Right atrium auricular region (tissue), 2 donors: ENCODE results near the gene SCN8A. TPM values are rescaled to one million over a fixed set of nuclear protein-coding genes. Genes with fewer than 3 reads are reported as not detected.

Source experiments
- DNase-seq: peaks from one replicate; pipeline ENCODE4 v3.0.0-alpha.2; 2019; ENCODE audit warnings: low spot score
- H3K27ac ChIP-seq, 2 donors: fragments of 200-600 bp; sonication (generic); 1 replicate in 1 of 2; 2 replicates in 1 of 2; pipeline ENCODE4 v1.5.1; 2016 to 2019
- H3K27me3 ChIP-seq, 2 donors: fragments of 200-600 bp; sonication (generic); one replicate each; pipeline versions ENCODE4 v1.5.1 to v1.6.0; 2017 to 2019
- H3K36me3 ChIP-seq: fragments of 200-600 bp; sonication (generic); one replicate; pipeline ENCODE4 v1.5.1; 2016
- H3K4me1 ChIP-seq, 2 donors: fragments of 200-600 bp; sonication (generic); one replicate each; pipeline versions ENCODE4 v1.5.1 to v1.6.0; 2017 to 2019
- H3K4me3 ChIP-seq, 2 donors: fragments of 200-600 bp; sonication (generic); 1 replicate in 1 of 2; 2 replicates in 1 of 2; pipeline ENCODE4 v1.5.1; 2017 to 2019; ENCODE audit warnings: mild to moderate bottlenecking in 1 of 2, moderate library complexity in 1 of 2
- H3K9me3 ChIP-seq, 2 donors: fragments of 200-600 bp; sonication (generic); one replicate each; pipeline ENCODE4 v1.5.1; 2019
- CTCF ChIP-seq, 2 donors: fragments of 200-600 bp; sonication (generic); IDR thresholded peaks; one replicate each; pipeline ENCODE4 v1.5.1; 2019; ENCODE audit warnings: antibody characterized with exemption in 2 of 2
- total RNA-seq, 2 donors: library from RNA; depleted of rRNA; stranded (reverse); fragments of >200 nt; gene quantifications; one replicate each; pipeline ENCODE4 v1.1.0, GENCODE V29; 2016

The SCN8A gene
- total RNA-seq, 2 donors from 2014 or later = 0.19 to 0.24 TPM

GRCh38 chr12:51706206-51706605, 115.2 kb downstream of the SCN8A start:
- no peak for DNase-seq
- Histone ChIP-seq H3K36me3 (no peaks in the 10 kb centered on the region), H3K27me3 (no peaks in the 10 kb centered on the region), H3K27ac (no peak overlapping the region), H3K4me3 (no peak overlapping the region), H3K4me1 (no peaks in the 10 kb centered on the region), H3K9me3 (no peaks in the 10 kb centered on the region)
- TF ChIP-seq CTCF (IDR thresholded peaks at IDR 0.05) = no peak

GRCh38 chr12:51714666-51715065, 123.6 kb downstream of the SCN8A start:
- Histone ChIP-seq H3K9me3 (no peaks in the 10 kb centered on the region), H3K36me3 (no peaks in the 10 kb centered on the region), H3K27ac (no peak overlapping the region), H3K27me3 (no peaks in the 10 kb centered on the region), H3K4me3 (no peak overlapping the region), H3K4me1 (no peaks in the 10 kb centered on the region)
- no peak for TF ChIP-seq CTCF (IDR thresholded peaks at IDR 0.05)
- DNase-seq = no peak

- Histone ChIP-seq H3K4me3 (no peak overlapping the region), H3K9me3 (no peaks in the 10 kb centered on the region), H3K27ac (no peak overlapping the region), H3K36me3 (no peaks in the 10 kb centered on the region), H3K27me3 (no peaks in the 10 kb centered on the region), H3K4me1 (peaks cover 0 to 9% of the 10 kb centered on the region in 2 donors)
- no peak for TF ChIP-seq CTCF (IDR thresholded peaks at IDR 0.05)
- DNase-seq = no peak
Measured at GRCh38 chr12:51717326-51717925, 126.4 kb downstream of the SCN8A start.

GRCh38 chr12:51721282-51721940, 130.4 kb downstream of the SCN8A start:
- Histone ChIP-seq H3K27me3 (peaks cover 0 to 5% of the 10 kb centered on the region in 2 donors), H3K36me3 (no peaks in the 10 kb centered on the region), H3K4me1 (peaks cover 0 to 9% of the 10 kb centered on the region in 2 donors), H3K4me3 (peak overlapping the region in 1 of 2 donors; percentile 24), H3K27ac (no peak overlapping the region), H3K9me3 (no peaks in the 10 kb centered on the region)
- peak in 1 of 2 donors; percentile 20 for TF ChIP-seq CTCF (IDR thresholded peaks at IDR 0.05)
- no peak for DNase-seq

- no peak overlapping the region for H3K4me3 ChIP-seq
- TF ChIP-seq CTCF (IDR thresholded peaks at IDR 0.05) = no peak
- no peak overlapping the region for H3K27ac ChIP-seq
Measured at GRCh38 chr12:51722431-51722830, 131.4 kb downstream of the SCN8A start.

More at GRCh38 chr12:51722431-51722830, 131.4 kb downstream of the SCN8A start:
- no peak for DNase-seq
- Histone ChIP-seq H3K9me3 (no peaks in the 10 kb centered on the region), H3K36me3 (no peaks in the 10 kb centered on the region), H3K4me1 (peaks cover 0 to 9% of the 10 kb centered on the region in 2 donors), H3K27me3 (peaks cover 0 to 5% of the 10 kb centered on the region in 2 donors)
